ENCODE measurements around the gene FBL. TPM values are rescaled to one million over a fixed set of nuclear protein-coding genes. Genes with fewer than 3 reads are reported as not detected.

FBL gene
- total RNA-seq, 4 donors from 2014 or later, result 193 to 333 (median 273) TPM

DNA sequence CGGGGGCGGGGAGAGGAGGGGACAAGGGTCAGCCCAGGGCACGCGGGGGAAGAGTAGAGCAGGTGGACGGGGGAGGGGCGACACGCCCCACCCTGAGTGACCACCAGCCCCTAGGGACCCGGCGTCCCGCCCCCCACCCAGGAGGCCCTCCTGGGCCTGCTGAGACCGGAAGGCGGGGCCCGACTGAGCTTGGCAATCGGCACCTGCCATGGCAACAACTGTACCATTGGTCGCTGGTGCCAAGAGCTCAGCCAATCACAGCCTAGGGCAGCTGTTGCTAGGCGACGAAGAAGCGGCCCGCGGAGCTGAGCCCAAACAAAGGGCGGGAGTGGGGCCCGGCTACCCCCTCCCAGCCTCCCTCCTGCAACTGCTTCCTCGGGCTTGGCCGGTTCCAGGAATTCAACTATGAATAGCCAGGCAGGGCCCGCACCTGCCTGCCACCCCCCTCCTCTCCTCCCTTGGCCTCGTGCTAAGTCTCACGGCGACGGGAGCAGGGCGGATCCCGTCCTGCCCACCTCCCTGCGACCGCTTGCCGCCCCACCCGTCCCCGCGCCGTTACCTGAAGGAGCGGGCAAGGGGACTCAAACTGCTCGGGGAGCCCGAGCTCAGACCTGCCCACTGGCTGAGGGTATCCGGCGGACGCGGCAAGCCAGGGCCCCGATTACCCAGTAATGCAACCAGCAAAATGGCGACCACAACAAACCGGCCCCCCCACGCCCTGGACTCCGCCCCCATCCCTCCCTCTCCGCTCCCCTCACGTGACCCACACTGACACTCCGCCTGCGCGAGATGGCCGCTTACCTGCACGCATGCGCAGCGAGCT is 12.5 kb downstream of the FBL start, which contains the start of gene DYRK1B:
DYRK1B (minus strand) TSS at position 699 of the 823 bp plus-strand sequence. CDS start 2,295 bp downstream, outside the sequence.
- 0% methylated on average over 23 of the region's 59 CpGs for WGBS
- peaks cover 20% of the 10 kb centered on the region for H3K4me1 ChIP-seq
- H3K27ac ChIP-seq, result peak within 1 kb of the TSS; percentile 87
- H3K4me3 ChIP-seq, result peak within 1 kb of the TSS; percentile 78
- TF ChIP-seq POLR2A (IDR thresholded peaks at IDR 0.05) (no peak), POLR2AphosphoS5 (IDR thresholded peaks at IDR 0.05) (peak in 2 of 3 donors; percentile 55 to 60)
- no peaks in the 10 kb centered on the region for H3K27me3 ChIP-seq
- peaks cover 65% of the 10 kb centered on the region for H3K36me3 ChIP-seq
- DNase-seq (ENCODE audit: low spot score in 2 of 2), result peak; percentile 99 to 100
- no peaks in the 10 kb centered on the region for H3K9me3 ChIP-seq

DNA sequence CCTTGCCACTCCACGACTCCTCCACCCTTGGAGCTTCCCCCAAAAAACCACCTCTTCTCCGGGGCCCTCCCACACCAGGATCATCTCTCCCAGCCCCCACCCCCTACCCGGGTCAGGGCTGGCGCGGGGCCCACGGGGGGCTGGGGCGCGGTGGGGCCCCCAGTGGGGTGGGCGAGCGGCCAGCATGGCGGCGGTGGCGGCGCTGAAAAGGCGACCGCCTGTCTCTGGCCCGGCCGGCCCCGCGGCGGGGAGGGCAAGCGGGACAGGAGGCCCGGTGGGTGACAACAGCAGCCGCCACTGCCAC is 13.1 kb downstream of the FBL start:
- H3K27ac ChIP-seq, result peak overlapping the region; percentile 87
- TF ChIP-seq, protein P1, sequence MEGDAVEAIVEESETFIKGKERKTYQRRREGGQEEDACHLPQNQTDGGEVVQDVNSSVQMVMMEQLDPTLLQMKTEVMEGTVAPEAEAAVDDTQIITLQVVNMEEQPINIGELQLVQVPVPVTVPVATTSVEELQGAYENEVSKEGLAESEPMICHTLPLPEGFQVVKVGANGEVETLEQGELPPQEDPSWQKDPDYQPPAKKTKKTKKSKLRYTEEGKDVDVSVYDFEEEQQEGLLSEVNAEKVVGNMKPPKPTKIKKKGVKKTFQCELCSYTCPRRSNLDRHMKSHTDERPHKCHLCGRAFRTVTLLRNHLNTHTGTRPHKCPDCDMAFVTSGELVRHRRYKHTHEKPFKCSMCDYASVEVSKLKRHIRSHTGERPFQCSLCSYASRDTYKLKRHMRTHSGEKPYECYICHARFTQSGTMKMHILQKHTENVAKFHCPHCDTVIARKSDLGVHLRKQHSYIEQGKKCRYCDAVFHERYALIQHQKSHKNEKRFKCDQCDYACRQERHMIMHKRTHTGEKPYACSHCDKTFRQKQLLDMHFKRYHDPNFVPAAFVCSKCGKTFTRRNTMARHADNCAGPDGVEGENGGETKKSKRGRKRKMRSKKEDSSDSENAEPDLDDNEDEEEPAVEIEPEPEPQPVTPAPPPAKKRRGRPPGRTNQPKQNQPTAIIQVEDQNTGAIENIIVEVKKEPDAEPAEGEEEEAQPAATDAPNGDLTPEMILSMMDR (IDR thresholded peaks at IDR 0.05), result no peak
- TF ChIP-seq POLR2AphosphoS5 (IDR thresholded peaks at IDR 0.05) (no peak), EP300 (IDR thresholded peaks at IDR 0.05) (no peak), POLR2A (IDR thresholded peaks at IDR 0.05) (no peak)
- 3% methylated on average over 22 of the region's 24 CpGs for WGBS
- peaks cover 65% of the 10 kb centered on the region for H3K36me3 ChIP-seq
- no peaks in the 10 kb centered on the region for H3K27me3 ChIP-seq
- H3K4me1 ChIP-seq, result peaks cover 20% of the 10 kb centered on the region
- no peaks in the 10 kb centered on the region for H3K9me3 ChIP-seq
- DNase-seq (ENCODE audit: low spot score in 2 of 2), result no peak
- H3K4me3 ChIP-seq, result peak overlapping the region; percentile 78

DNA sequence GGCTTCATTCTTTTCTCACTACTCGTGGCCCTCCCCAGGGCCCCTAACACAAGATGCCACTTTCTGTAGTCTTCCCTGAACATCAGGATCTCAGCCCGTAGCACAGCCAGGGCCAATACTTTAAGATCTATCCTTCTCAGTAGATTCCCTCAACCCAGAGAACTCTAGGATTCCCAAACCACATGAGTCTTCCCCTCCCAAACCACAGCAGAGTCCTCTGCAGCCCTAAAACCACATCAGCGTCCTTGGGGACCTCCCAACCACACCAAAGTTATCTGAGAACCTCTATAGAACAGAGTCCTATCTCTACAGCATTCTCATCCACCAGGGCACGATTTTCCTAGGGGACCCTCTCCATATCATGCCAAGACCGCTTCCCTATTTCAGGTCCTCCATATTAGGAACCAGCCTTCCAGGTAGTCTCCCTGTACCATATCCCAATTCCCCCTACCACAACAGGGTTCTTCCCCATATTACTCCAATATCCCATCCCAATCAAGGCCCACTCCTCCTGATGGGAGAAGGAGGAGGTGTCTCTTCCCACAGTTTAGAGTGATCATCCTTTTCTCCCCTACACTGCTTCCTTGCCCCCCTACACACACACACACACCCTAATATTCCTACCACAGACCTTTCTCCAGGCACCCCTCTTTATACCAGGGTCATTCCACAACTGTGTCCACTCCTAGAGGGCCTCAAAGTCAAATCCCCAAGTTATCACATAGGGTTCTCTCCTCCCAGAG is 13.7 kb downstream of the FBL start:
- TF ChIP-seq POLR2A (IDR thresholded peaks at IDR 0.05), result no peak
- 70% methylated on average over 5 of the region's 5 CpGs for WGBS
- H3K4me1 ChIP-seq, result peaks cover 20% of the 10 kb centered on the region
- H3K27me3 ChIP-seq, result no peaks in the 10 kb centered on the region
- H3K4me3 ChIP-seq, result peak overlapping the region; percentile 78
- H3K36me3 ChIP-seq, result peaks cover 65% of the 10 kb centered on the region
- no peaks in the 10 kb centered on the region for H3K9me3 ChIP-seq
- no peak for DNase-seq (ENCODE audit: low spot score in 2 of 2)
- H3K27ac ChIP-seq, result no peak overlapping the region

DNA sequence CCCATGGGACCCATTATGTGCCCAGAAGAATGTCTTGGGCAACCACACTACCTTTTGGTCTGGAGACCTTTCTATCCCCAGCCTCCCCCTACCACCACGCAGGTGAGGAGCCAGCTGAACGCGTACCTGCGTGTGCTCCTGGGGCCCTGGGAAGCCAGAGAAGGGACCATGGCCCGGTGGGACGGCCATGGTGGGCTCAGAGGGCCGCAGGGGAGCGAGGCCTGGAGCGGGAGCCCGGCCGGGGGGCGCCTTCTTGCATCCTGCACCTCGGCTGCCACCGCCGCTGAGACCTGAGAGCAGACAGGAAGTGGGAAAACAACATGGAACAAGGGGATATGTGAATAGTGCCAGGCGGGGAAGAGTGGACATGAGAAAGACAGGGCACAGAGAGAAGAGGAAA is 14.5 kb downstream of the FBL start:
- Histone ChIP-seq H3K27me3 (no peaks in the 10 kb centered on the region), H3K9me3 (no peaks in the 10 kb centered on the region), H3K27ac (no peak overlapping the region), H3K36me3 (peaks cover 65% of the 10 kb centered on the region), H3K4me3 (no peak overlapping the region), H3K4me1 (peaks cover 20% of the 10 kb centered on the region)
- DNase-seq (ENCODE audit: low spot score in 2 of 2), result no peak
- WGBS, result 92% methylated on average over 16 of the region's 16 CpGs
- TF ChIP-seq, protein P1 (IDR thresholded peaks at IDR 0.05), result no peak
- TF ChIP-seq EP300 (IDR thresholded peaks at IDR 0.05), result no peak
- no peak for TF ChIP-seq POLR2A (IDR thresholded peaks at IDR 0.05)
- TF ChIP-seq POLR2AphosphoS5 (IDR thresholded peaks at IDR 0.05), result no peak

DNA sequence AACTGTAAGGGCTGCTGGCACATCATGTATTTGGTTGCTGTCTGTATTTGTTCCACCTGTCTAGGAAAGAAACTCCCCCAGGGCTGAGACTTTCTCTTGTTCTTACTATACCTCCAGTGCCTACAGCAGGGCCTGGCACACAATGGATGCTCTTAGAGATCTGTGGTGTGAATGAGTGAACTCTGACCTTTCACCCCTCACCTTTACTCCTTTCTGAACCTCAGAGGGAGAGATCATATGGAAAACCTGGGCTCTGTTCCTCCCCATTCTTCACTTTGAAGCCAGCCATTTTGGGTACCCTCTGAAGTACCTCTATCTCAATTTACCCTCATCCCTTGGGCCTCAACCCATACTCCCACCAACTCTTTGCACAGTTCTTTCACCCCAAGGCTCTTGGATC is 15.3 kb downstream of the FBL start:
- Histone ChIP-seq H3K27ac (no peak overlapping the region), H3K4me3 (no peak overlapping the region), H3K36me3 (peaks cover 63% of the 10 kb centered on the region), H3K4me1 (peaks cover 20% of the 10 kb centered on the region), H3K27me3 (no peaks in the 10 kb centered on the region), H3K9me3 (no peaks in the 10 kb centered on the region)
- TF ChIP-seq POLR2A (IDR thresholded peaks at IDR 0.05), result no peak
- TF ChIP-seq, protein P1 (IDR thresholded peaks at IDR 0.05), result no peak
- TF ChIP-seq EP300 (IDR thresholded peaks at IDR 0.05), result no peak
- no peak for TF ChIP-seq POLR2AphosphoS5 (IDR thresholded peaks at IDR 0.05)
- DNase-seq (ENCODE audit: low spot score in 2 of 2), result no peak

DNA sequence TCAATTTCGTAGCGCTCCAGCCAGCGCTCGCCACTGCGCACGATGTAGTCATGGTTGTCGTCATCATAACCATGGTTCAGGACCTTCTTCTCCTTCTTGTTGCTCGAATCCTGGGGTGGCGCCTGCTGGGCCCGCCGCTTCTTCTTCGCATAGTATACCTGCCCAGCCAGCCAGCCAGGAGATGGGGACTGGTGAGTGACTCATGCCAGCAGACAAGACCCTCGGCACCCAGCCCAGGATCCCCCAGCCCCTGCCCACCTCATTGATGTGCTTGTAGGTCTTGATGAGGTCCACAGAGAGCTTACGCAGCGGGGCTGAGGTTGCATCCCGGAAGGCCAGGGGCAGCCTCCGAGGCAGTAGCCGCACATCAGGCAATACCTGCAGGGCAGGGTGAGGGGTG is 15.8 kb downstream of the FBL start:
- peaks cover 63% of the 10 kb centered on the region for H3K36me3 ChIP-seq
- DNase-seq (ENCODE audit: low spot score in 2 of 2), result no peak
- H3K9me3 ChIP-seq, result no peaks in the 10 kb centered on the region
- no peaks in the 10 kb centered on the region for H3K27me3 ChIP-seq
- 92% methylated on average over 5 of the region's 18 CpGs for WGBS
- no peak overlapping the region for H3K4me3 ChIP-seq
- peaks cover 20% of the 10 kb centered on the region for H3K4me1 ChIP-seq
- TF ChIP-seq, protein P1 (IDR thresholded peaks at IDR 0.05), result no peak
- H3K27ac ChIP-seq, result no peak overlapping the region
